HG02870 (cell line): ENCODE measurements around the gene MYH7.

Experiments
- ATAC-seq: cut with Tn5 transposase; IDR thresholded peaks from one replicate; pipeline ENCODE4 v1.9.1; 2021; ENCODE audit warnings: mild to moderate bottlenecking, moderate library complexity; ENCODE audit not compliant: unreplicated experiment

MYH7 gene

GRCh38 chr14:23449314-23449713 lies 13.9 kb upstream of the MYH7 start:
- ATAC-seq, result no peak

DNA sequence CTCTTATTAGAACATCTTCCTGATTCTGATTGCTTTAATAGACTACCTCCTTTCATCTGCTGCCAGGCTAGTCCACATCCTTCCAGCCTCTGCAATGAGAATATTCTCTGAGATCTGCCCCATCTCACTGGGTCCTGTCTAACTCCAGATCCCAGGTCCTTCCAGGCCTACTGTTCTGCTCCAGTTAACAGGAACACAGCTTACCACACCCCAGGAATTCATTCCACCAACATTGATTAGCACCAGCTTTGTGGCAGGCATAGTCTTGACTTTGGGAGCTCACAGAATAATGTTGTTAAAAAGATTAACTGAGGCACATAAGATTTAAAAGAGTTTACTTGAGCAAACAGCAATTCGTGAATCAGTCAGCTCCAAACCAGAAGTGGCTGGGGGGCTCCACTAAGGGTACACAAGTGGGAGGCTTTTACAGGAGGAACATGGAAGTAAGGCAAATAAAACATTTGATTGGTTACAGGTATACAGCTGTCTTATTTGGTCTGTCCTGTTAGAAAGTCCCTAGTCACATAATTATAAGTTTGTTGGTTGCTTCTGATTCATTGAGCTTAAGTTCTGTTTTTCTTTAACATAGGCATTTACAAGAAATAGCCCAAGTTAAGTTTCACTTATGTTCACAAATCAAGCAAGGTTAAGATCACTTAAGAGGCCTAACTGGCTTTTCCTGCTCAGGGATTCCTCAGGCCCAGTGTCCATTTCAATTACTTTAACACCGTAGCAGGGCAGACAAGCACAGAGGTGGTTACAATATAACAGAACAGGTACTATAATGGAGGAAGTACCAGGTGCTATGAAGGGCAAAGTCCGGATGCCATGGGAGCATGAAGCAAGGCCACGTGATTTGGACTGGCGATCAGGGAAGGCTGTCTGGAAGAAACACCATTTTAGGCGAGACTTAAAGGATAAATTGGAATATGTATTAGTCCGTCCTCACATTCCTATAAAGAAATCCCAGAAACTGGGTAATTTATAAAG lies 12.2 kb upstream of the MYH7 start:
- no peak for ATAC-seq

DNA sequence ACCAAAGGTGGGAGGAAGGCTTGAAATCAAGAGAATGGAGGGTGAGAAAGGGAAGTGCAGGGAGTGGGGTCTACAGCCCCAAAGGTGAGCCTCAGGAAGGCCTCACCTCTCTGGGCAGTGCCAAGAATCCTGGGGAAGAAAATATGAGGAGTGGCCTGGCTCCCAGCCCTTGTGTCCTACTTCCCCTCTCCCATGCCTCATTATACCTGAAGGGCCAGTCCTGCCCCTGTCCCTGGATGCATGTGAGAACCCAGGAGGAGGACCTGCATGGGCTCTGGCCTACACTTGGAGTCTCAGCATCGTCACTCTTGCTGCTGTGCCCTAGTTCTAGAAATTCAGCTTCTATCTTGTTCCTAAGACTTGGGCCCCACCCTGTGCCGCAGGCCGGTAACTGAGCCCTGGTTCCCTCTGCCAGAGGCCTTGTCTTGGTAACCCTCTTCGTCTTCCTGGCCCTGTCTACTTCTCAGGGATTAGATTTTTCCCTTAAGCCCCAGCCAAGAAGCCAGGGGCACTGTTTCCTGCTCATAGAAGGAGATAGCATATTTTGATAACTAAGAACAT lies 10.9 kb upstream of the MYH7 start:
- ATAC-seq, result no peak

DNA sequence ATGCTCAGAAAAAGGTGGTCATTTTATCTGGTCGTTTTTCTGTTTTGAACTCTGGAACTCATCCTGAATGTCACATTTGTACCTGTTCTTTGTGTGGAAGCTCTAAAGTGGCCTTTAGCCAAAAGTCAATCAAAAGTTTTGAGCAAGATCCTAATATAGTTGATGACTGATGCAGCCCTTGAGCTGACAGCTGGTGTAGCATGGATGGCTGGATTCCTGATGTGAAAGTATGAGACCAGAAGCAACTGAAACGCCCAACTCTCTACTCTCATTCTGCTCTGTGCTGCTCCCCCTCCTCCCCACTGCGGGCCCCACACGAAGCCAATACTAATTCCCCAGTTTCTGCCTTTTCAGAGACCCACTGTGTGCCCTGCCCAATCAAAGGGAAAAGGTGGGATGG lies 10.3 kb upstream of the MYH7 start:
- ATAC-seq, result no peak

DNA sequence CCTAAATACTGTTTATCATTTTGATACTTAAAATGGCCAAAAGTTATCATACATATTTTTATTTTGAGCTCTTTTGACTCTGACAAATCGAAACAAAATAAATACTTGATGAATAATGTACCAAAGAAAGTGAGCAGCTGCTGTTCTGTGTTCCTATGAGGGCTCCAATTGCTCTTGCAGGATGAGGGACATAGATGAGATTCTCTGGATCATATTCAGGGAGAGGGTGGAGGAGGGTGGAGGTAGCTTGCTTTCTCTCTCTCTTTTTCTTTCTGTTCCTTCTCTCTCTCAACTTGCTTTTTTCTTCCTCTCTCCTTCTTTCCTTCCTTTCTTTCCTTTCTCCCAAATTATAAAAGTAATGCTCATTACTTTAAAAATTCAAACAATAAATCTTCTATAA lies 8.9 kb upstream of the MYH7 start:
- no peak for ATAC-seq

DNA sequence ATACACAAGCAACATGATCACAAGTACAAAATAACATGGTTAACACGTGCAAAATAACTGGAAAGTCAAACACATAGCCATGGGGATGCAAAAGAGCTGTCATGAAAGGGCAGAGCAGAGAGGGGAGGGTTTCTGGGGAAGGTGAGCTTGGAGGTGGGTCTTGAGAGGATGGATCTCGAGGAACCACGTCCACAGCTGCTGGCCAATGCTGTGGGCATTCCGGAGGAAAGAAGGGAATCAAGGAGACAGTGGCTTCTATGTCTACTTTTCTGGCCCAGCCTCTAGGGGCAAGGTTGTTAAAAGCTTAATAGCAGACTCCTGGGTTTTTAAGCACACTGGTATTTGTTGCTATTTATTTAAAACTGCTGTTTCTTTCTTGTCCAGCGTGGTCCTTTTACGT lies 8.4 kb upstream of the MYH7 start:
- ATAC-seq, result no peak

DNA sequence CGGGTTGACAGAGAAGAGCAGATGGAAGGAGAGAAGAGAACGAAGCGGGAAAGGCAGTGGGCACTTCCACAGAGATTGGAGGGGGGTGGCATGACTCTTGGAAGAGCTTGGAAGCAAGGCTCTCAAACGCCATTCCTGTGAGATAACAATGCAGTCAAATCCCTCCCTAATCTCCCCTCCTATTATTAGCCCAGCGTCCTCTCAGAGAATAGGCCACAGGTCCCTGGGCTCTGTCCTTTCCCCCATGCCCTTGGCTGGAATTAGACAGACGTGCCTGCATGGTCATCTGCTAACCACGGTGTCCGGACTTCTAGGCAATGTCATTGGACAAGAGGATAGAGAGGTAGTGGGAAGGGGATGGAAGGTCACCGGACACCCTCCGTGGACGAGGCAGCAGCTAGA lies 8.0 kb upstream of the MYH7 start:
- no peak for ATAC-seq

GRCh38 chr14:23442721-23443356 lies 7.4 kb upstream of the MYH7 start:
- no peak for ATAC-seq

- no peak for ATAC-seq
These were observed 5.6 kb upstream of the MYH7 start for GRCh38 chr14:23441076-23441475.

GRCh38 chr14:23439107-23439835 lies 3.8 kb upstream of the MYH7 start:
- ATAC-seq, result no peak

GRCh38 chr14:23438101-23438971 lies 2.9 kb upstream of the MYH7 start:
- no peak for ATAC-seq

DNA sequence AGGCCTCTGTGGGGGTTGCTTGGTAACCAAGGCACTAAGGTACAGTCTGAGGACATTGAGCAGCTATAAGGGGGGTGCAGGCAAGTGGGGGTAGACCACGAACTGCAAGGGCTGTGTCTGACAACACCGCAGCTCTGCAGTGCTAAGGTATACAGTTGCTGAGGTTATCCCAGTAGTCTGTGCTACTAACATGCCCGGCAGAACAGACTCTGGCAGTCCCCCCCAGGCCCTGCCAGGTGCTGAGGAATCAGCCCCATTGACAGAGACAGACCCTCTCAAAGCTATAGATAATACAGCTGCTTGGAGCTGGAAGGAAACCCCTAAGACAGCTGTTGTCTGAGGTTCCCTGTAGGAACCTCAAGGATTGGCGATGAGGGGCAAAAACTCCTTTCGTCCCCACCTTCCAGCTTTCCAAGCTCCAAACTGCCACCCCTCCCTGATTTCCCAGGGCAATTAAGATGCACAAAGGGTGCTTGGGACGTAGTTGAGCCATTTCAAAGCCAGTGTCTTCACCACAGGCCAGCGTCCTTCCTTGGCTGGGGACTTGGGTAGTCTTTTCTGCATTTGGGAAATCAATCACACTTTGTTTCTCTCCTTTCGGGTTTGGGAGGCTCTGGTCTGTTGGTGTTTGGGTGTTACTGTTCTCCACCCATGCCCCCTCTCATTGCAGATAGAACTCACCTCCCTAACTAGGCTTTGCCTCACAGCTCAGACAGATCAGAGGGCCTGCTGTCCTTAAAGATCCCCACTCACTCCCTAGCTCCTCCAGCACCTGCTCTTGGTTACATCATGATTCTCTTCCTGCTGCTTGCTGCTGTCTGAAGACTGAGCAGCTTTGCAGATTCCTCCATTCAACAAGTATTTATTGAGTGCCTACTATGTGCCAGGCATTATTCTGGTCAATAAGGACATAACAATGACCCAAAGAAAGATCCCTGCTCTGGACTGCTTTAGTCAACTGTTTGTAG lies 2.0 kb upstream of the MYH7 start:
- ATAC-seq, result no peak

GRCh38 chr14:23436327-23437132 lies 1.1 kb upstream of the MYH7 start:
- no peak for ATAC-seq

GRCh38 chr14:23434488-23435222 lies 805 bp downstream of the MYH7 start:
- ATAC-seq, result no peak

GRCh38 chr14:23433457-23433856 lies 2.0 kb downstream of the MYH7 start:
- no peak for ATAC-seq

GRCh38 chr14:23432946-23433345 lies 2.5 kb downstream of the MYH7 start:
- ATAC-seq, result no peak

DNA sequence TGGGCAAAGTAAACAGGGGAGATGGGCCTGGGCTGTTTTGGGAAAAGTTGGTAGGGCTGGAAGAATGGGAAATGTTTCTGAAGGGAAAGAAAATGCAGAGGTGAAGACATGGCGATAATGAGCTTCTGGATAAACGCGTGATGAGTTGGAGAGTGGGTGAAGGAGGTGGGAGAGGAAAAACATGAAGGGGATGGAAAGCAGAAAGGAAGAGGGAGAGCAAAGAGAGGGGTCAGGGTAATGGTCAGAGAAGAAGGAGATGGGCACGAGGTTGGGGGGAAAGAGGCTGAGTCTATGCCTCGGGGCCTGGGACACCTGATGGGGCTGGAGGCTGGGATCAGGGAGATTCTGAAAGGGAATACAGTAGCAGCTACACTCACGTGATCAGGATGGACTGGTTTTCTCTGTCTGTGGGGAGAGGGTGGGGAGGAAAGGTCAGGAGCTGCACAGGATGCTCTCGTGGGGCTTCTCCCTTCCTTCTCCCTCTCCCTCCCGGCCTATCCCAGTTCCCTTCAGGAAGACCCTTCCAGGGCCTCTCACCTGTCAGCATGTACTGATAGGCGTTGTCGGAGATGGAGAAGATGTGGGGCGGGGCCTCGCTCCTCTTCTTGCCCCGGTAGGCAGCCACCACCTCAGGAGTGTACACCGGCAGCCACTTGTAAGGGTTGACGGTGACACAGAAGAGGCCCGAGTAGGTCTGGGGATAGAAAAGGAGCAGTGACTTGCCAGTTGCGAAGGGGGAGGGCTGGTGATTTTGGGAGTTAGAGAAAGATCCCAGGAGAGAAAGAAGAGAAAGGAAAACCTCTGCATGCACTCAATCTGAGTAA lies 3.1 kb downstream of the MYH7 start:
- ATAC-seq, result no peak
